Stimulated activated naive B cell treated with anti-CD40 and anti-IgM and Interleukin-4, amounts not matched to agents 10 μg/mL and 1 μg/mL and 100 μg/mL, for 72 hours (primary cell): ENCODE results near the gene SLC22A23.

Experiments
- ATAC-seq, 2 donors: fragments of 150-1000 bp; cut with Tn5 transposase; replicated peaks; 2 replicates each; pipeline ENCODE4 v1.10.0; 2021; ENCODE audit warnings: moderate library complexity in 1 of 2
- DNase-seq: peaks from one replicate; pipeline ENCODE4 v3.0.0; 2021
- H3K27ac Mint-ChIP-seq: one replicate; pipeline ENCODE4 v1.8.0; 2022; ENCODE audit warnings: mild to moderate bottlenecking, mixed read lengths
- H3K27me3 Mint-ChIP-seq, 2 donors: one replicate each; pipeline ENCODE4 v1.8.0; 2022; ENCODE audit warnings: mixed read lengths in 2 of 2
- H3K36me3 Mint-ChIP-seq, 2 donors: one replicate each; pipeline ENCODE4 v1.8.0; 2022; ENCODE audit warnings: mixed read lengths in 2 of 2, mild to moderate bottlenecking in 1 of 2
- H3K4me1 Mint-ChIP-seq, 2 donors: one replicate each; pipeline ENCODE4 v1.8.0; 2022; ENCODE audit warnings: mixed read lengths in 2 of 2, mild to moderate bottlenecking in 1 of 2
- H3K4me3 Mint-ChIP-seq, 2 donors: one replicate each; pipeline ENCODE4 v1.8.0; 2022; ENCODE audit warnings: mild to moderate bottlenecking in 2 of 2, mixed read lengths in 2 of 2, moderate library complexity in 1 of 2
- H3K9me3 Mint-ChIP-seq, 2 donors: one replicate each; pipeline ENCODE4 v1.8.0; 2022; ENCODE audit warnings: mixed read lengths in 2 of 2, mild to moderate bottlenecking in 1 of 2

The SLC22A23 gene

GRCh38 chr6:3331971-3332370 lies 124.9 kb downstream of the SLC22A23 start:
- ATAC-seq: no peak
- H3K4me1 Mint-ChIP-seq: peaks cover 5 to 9% of the 10 kb centered on the region in 2 donors

DNA sequence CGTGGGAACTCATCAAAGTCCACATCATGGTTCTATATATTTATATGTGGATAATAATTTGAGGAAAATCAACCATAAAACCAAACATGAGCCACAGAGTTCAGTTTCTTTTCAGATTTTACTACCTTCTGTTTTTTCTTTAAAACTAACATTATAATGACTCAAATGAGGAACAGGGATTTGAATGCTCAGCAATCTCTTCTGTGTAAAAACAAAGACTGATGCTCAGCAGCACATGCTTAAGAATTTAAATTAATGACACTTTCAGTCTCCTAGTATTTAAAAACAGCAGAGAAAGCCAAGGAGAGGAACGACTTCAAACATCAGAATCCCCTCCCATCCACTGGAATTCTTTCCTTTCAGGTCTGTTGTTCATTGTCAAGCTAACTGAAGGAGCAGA lies 125.4 kb downstream of the SLC22A23 start:
- peaks cover 12 to 15% of the 10 kb centered on the region in 2 donors for H3K27me3 Mint-ChIP-seq
- ATAC-seq (peak in 1 of 2 donors; percentile 41), DNase-seq (no peak)
- no peak overlapping the region for H3K27ac Mint-ChIP-seq
- H3K9me3 Mint-ChIP-seq: no peaks in the 10 kb centered on the region
- H3K36me3 Mint-ChIP-seq: no peaks in the 10 kb centered on the region
- H3K4me1 Mint-ChIP-seq: peaks cover 5 to 9% of the 10 kb centered on the region in 2 donors
- no peak overlapping the region for H3K4me3 Mint-ChIP-seq

More at GRCh38 chr6:3331971-3332370, 124.9 kb downstream of the SLC22A23 start:
- no peaks in the 10 kb centered on the region for H3K36me3 Mint-ChIP-seq
- H3K27ac Mint-ChIP-seq: no peak overlapping the region
- H3K9me3 Mint-ChIP-seq: no peaks in the 10 kb centered on the region
- no peak overlapping the region for H3K4me3 Mint-ChIP-seq
- peaks cover 12 to 15% of the 10 kb centered on the region in 2 donors for H3K27me3 Mint-ChIP-seq
- DNase-seq: no peak

DNA sequence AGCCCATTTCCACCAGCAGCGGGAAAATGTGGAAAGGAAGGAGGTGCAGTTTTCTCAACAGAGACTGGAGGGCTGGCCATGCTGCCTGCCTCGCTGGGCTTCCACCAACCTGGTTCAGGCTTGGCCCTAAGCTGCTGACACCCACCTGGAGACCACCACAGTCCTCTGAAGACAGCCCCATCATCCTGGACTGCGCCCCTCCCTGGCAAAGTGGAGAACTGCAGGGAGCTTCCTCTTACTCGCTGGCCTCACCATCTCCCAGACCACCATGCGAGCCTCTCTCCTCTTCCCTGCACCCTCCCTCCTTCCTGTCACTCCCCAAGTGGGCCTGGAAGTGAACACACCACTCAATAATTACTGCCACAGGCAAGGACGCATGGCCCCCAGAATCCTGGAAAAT lies 126.7 kb downstream of the SLC22A23 start:
- DNase-seq (no peak), ATAC-seq (no peak)

DNA sequence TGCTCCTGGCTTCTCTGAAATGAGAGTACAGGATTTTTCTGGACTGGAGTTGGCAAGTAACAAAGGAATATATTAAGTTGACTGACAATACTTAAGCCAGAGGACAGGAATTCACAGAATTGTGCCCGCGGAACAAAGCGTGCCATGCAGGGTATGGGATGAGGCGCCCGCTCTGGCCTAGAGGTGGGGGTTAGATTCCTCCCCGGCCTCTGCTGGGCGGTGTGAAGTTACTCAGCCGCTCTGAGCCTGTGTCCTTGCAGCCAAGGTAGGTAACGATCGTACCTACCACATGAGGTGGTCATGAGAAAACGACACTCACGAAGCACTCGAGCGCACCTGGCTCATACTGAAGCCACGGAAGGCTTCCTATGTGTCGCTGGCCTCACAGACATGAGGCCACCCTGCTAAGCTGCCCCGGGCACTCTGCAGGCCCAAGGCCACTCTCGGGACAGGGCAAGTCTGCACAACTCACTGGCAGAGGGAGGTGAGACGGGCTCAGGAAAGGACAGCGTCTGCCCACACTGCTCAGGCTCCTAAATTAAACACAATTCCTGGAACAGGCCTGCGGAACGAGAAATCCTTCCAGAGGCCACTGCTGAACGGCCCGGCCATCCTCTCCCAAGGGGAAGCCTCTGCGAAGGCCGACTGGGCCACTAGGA lies 127.3 kb downstream of the SLC22A23 start:
- H3K27me3 Mint-ChIP-seq: peaks cover 12 to 15% of the 10 kb centered on the region in 2 donors
- no peaks in the 10 kb centered on the region for H3K9me3 Mint-ChIP-seq
- DNase-seq (no peak), ATAC-seq (no peak)
- no peaks in the 10 kb centered on the region for H3K36me3 Mint-ChIP-seq
- H3K4me1 Mint-ChIP-seq: peaks cover 12 to 16% of the 10 kb centered on the region in 2 donors
- no peak overlapping the region for H3K27ac Mint-ChIP-seq
- no peak overlapping the region for H3K4me3 Mint-ChIP-seq

More for the DNA sequence above, 126.7 kb downstream of the SLC22A23 start:
- Mint-ChIP-seq H3K4me1 (peaks cover 6 to 9% of the 10 kb centered on the region in 2 donors), H3K27ac (no peak overlapping the region), H3K27me3 (peaks cover 12 to 15% of the 10 kb centered on the region in 2 donors), H3K36me3 (no peaks in the 10 kb centered on the region), H3K9me3 (no peaks in the 10 kb centered on the region), H3K4me3 (no peak overlapping the region)

- no peaks in the 10 kb centered on the region for H3K9me3 Mint-ChIP-seq
- H3K36me3 Mint-ChIP-seq: no peaks in the 10 kb centered on the region
- DNase-seq: no peak
- no peak overlapping the region for H3K4me3 Mint-ChIP-seq
- H3K27ac Mint-ChIP-seq: no peak overlapping the region
- H3K27me3 Mint-ChIP-seq: peaks cover 12 to 18% of the 10 kb centered on the region in 2 donors
- no peak for ATAC-seq
- peaks cover 18 to 23% of the 10 kb centered on the region in 2 donors for H3K4me1 Mint-ChIP-seq
Measured at GRCh38 chr6:3328796-3329195, 128.1 kb downstream of the SLC22A23 start.

DNA sequence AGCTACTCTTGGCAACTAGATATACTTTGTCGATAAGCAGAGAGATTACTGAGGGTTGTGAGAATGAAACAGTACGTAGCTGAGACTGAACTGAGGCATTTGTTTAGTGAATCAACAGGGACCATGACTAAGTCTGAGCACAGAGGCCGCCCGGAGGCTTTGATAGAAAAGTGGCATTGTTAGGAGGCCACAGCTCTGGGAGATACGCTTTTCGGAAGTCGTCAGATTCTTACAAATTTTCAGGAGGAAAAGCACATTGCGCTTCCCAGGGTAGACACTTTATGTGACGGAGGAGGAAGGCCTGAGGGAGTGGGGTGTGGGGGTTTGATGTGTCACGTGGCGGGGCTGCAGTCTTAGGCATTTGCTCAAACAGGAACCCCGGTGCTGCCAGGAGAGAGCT lies 128.7 kb downstream of the SLC22A23 start:
- peaks cover 6 to 12% of the 10 kb centered on the region in 2 donors for H3K27me3 Mint-ChIP-seq
- H3K36me3 Mint-ChIP-seq: no peaks in the 10 kb centered on the region
- DNase-seq: no peak
- H3K4me1 Mint-ChIP-seq: peaks cover 13 to 18% of the 10 kb centered on the region in 2 donors
- peak overlapping the region; percentile 39 for H3K27ac Mint-ChIP-seq
- no peak overlapping the region for H3K4me3 Mint-ChIP-seq
- H3K9me3 Mint-ChIP-seq: no peaks in the 10 kb centered on the region
- ATAC-seq: no peak

DNA sequence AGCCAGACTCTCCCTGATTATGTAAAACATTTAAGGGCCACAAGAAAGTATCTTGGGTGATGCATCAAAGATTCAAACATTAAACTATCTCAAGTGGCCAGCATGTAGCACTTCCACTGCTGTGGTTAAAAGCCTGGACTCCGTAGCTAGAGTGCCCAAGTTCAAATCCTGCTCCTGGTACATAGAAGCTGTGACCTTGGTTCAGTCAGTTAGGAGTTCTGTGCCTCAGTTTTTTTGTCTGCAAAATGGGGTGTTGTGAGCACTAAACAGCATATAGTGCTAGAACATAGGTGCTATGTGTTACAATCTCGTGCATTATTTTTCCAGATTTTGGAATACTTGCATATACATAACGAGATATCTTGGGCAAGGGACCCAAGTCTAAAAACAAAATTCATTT lies 129.4 kb downstream of the SLC22A23 start:
- ATAC-seq: no peak
- Mint-ChIP-seq H3K4me1 (peaks cover 13 to 15% of the 10 kb centered on the region in 2 donors), H3K36me3 (no peaks in the 10 kb centered on the region), H3K9me3 (no peaks in the 10 kb centered on the region), H3K27ac (no peak overlapping the region), H3K4me3 (no peak overlapping the region), H3K27me3 (peaks cover 6 to 11% of the 10 kb centered on the region in 2 donors)
- DNase-seq: no peak

DNA sequence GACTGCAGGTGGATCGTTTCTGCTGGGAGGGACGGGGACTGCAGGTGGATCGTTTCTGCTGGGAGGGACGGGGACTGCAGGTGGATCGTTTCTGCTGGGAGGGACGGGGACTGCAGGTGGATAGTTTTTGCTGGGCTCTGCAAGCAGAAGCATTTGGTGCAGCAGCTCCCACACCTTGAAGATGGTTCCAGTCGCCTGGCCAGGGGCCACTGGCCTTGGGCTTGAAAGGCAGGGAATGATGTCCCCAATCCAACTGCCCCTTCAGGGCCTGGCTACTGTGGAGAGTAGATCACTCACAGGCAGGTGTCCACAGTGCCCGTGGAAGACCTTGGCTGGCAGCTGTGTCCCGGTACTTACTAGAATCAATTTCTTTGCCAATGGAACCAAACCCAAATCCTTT lies 129.9 kb downstream of the SLC22A23 start:
- H3K36me3 Mint-ChIP-seq: no peaks in the 10 kb centered on the region
- DNase-seq (no peak), ATAC-seq (no peak)
- no peak overlapping the region for H3K27ac Mint-ChIP-seq
- H3K4me1 Mint-ChIP-seq: peaks cover 13 to 15% of the 10 kb centered on the region in 2 donors
- H3K9me3 Mint-ChIP-seq: no peaks in the 10 kb centered on the region
- no peak overlapping the region for H3K4me3 Mint-ChIP-seq
- peaks cover 6 to 11% of the 10 kb centered on the region in 2 donors for H3K27me3 Mint-ChIP-seq

DNA sequence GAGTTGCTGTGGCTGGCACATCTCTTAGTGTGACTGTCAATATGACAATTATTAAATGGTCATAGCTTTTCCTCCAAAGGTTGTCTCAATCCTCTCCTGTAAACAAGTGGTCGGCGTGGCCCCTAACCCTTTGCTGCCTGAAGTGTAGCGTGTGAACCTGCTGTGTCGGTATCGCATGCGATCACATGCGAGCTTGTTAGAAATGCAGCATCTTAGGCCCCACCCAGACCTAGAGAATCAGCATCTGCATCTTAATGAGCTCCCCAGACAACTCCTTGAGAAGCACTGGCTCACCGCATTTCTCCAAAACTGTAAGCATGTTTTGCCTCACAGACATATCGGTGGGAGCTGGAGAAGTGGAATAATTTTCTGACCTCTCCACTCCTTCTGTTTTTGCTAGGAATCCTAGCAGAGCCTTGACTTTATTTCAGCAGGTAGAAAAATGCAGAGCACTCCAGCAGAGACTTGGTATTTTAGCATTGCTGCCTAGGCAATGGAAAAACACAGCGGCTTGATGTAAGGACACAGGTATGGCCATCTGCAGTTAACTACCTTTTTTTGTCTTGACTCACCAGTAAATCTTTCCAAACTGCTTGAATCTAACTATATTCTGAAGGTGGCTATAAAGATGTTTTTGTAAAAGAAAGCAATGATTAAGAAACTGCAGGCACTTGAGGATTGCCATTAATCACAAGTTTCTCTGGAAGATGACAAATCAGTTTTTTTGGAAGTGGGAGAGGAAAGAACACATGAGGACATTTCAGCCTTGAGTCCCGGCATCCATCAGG lies 130.5 kb downstream of the SLC22A23 start:
- no peaks in the 10 kb centered on the region for H3K36me3 Mint-ChIP-seq
- no peak overlapping the region for H3K4me3 Mint-ChIP-seq
- H3K27ac Mint-ChIP-seq: no peak overlapping the region
- no peak for DNase-seq
- ATAC-seq: no peak
- H3K27me3 Mint-ChIP-seq: peaks cover 6 to 11% of the 10 kb centered on the region in 2 donors
- H3K9me3 Mint-ChIP-seq: no peaks in the 10 kb centered on the region
- peaks cover 13 to 15% of the 10 kb centered on the region in 2 donors for H3K4me1 Mint-ChIP-seq

- Mint-ChIP-seq H3K9me3 (no peaks in the 10 kb centered on the region), H3K27me3 (peaks cover 3 to 10% of the 10 kb centered on the region in 2 donors), H3K27ac (no peak overlapping the region), H3K4me3 (no peak overlapping the region), H3K36me3 (no peaks in the 10 kb centered on the region), H3K4me1 (peaks cover 13 to 15% of the 10 kb centered on the region in 2 donors)
- ATAC-seq: peak; percentile 33 to 37
- no peak for DNase-seq
Measured at GRCh38 chr6:3325210-3325609, 131.6 kb downstream of the SLC22A23 start.

- no peaks in the 10 kb centered on the region for H3K9me3 Mint-ChIP-seq
- DNase-seq (peak; percentile 33), ATAC-seq (peak; percentile 84 to 95)
- no peak overlapping the region for H3K27ac Mint-ChIP-seq
- no peak overlapping the region for H3K4me3 Mint-ChIP-seq
- no peaks in the 10 kb centered on the region for H3K36me3 Mint-ChIP-seq
- H3K4me1 Mint-ChIP-seq: peaks cover 13 to 15% of the 10 kb centered on the region in 2 donors
- peaks cover 5 to 13% of the 10 kb centered on the region in 2 donors for H3K27me3 Mint-ChIP-seq
Measured at GRCh38 chr6:3324262-3324942, 132.4 kb downstream of the SLC22A23 start.

DNA sequence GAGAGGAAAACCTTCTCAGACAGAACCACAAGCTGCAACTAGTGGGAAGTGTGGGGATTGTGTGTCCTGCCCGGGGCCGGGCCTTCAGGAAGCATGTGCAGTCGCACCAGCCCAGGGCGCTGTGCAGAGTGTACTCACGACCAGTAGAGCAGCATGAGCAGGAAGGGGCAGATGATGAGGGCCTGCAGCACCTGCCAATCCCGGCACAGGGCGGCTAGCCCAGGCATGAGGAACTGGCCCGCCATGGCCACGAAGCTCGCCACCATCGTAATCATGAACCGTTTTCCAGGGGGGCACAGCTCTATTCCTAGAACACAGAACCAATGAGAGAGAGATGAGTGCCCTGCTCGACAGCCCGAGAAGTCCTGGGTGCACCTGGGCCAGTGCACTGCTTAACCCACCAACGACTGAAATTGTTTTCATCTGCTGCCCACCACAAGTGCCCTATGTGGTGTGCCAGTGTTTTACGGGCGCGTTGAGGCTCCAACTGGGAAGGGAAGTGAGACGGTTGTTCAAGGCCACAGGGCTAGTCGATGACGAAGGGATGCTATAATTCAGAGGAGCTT lies 133.1 kb downstream of the SLC22A23 start:
- Mint-ChIP-seq H3K27me3 (peaks cover 11 to 19% of the 10 kb centered on the region in 2 donors), H3K27ac (no peak overlapping the region), H3K36me3 (no peaks in the 10 kb centered on the region), H3K4me3 (no peak overlapping the region), H3K9me3 (no peaks in the 10 kb centered on the region), H3K4me1 (peaks cover 14 to 17% of the 10 kb centered on the region in 2 donors)
- no peak for DNase-seq
- ATAC-seq: no peak

DNA sequence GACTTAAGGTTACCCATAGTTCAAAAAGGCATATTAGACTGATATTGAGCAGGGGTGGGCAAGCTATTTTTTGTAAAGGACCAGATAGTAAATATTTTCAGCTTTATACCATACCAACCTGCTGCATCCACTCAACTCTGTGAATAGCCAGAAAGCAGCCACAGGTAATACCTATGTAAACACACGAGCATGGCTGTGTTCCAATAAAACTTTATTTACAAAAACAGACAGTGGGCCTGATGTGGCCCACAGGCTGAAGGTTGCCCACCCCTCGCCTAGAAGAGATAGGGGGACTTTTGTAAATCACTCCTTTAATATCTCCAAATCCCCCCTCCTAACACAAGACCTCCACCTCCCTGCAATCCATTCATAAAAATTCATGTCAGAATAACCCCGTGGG lies 133.7 kb downstream of the SLC22A23 start:
- no peak for ATAC-seq
- Mint-ChIP-seq H3K36me3 (no peaks in the 10 kb centered on the region), H3K9me3 (no peaks in the 10 kb centered on the region), H3K27me3 (peaks cover 17 to 25% of the 10 kb centered on the region in 2 donors), H3K4me3 (no peak overlapping the region), H3K4me1 (peaks cover 18 to 23% of the 10 kb centered on the region in 2 donors), H3K27ac (no peak overlapping the region)
- DNase-seq: no peak

GRCh38 chr6:3322366-3322890 lies 134.4 kb downstream of the SLC22A23 start:
- Mint-ChIP-seq H3K36me3 (no peaks in the 10 kb centered on the region), H3K27ac (no peak overlapping the region), H3K4me1 (peaks cover 22 to 26% of the 10 kb centered on the region in 2 donors), H3K9me3 (no peaks in the 10 kb centered on the region), H3K27me3 (peaks cover 24 to 32% of the 10 kb centered on the region in 2 donors), H3K4me3 (no peak overlapping the region)
- ATAC-seq (no peak), DNase-seq (no peak)
